Bone marrow (tissue), 2 donors: ENCODE data around the gene SMAD1.
"Not testable (repeated sequence)": the region's sequence is repeated elsewhere in the genome, so short reads cannot be mapped to it uniquely, and the experiment has no call there.

ENCODE experiments used
- DNase-seq, 2 donors: peaks; one replicate each; lab custom pipeline; 2025; lab: John Stamatoyannopoulos, UW

Gene SMAD1

DNA sequence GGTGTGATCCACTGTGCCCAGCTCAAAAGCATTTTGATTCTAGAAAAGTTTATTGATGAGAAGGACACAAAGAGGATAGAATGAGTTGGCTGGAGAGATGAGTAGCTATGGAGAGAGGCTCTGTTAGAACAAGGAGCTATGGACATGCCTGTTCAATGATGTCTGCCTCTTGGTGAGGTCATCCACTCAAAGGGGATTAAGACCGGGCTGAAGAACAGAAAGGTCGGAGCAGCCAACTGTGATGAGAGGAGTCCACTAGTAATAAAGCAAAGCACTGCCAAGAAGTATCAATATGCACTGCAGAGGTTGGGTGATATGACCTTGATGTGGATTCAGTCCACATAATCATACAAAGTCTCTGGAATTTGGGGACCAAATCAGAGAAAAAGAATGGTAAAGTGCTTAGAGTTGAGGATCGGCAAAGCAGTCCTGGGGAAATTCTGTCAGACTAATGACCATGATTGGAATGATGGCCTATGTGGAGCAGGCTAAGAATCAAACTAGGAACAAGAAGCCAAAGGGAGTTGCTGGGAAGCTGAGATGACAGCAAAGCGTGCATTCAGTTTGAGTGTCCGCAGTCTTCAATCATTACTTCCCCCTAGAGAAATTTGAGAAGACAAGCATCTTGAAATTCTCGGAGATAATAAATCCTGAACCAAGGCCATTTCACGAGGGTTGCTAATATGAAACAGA lies 81.8 kb downstream of the SMAD1 start:
- DNase-seq = no peak

DNA sequence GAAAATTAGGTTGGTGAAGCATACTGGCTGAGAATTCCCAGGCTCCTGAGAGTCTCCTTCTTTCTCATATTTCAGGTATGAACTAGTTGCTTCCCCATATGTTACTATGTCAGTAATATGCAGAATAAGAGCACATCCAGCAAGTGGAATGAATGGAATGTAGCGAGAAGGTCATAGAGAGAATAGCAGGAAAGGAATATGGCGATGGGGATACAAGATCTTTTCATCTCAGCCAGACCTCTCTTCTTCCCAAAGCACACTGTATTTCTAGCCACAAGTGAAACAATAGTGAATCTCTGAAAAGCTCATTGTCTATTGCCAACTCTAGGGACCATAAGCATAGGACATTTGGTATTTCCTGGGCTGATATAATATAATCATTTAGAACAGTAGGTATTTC lies 82.9 kb downstream of the SMAD1 start:
- no peak for DNase-seq

GRCh38 chr4:145565328-145565727 lies 83.7 kb downstream of the SMAD1 start:
- DNase-seq = no peak

GRCh38 chr4:145566086-145566708 lies 84.5 kb downstream of the SMAD1 start:
- DNase-seq = no peak

GRCh38 chr4:145566768-145567167 lies 85.1 kb downstream of the SMAD1 start:
- DNase-seq = no peak

GRCh38 chr4:145567516-145567915 lies 85.9 kb downstream of the SMAD1 start:
- DNase-seq = no peak

DNA sequence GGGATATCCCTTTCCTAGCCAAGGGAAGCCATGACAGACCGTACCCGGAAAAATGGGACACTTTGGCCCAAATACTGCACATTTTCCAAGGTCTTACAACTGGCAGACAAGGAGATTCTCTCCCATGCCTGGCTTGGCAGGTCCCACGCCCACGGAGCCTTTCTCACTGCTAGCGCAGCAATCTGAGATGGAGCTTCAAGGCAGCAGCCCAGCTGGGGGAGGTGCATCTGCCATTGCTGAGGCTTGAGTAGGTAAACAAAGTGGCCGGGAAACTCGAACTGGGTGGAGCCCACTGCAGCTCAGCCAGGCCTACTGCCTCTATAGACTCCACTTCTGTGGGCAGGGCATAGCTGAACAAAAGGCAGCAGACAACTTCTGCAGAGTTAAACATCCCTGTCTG lies 92.9 kb downstream of the SMAD1 start:
- not testable (repeated sequence) for DNase-seq

DNA sequence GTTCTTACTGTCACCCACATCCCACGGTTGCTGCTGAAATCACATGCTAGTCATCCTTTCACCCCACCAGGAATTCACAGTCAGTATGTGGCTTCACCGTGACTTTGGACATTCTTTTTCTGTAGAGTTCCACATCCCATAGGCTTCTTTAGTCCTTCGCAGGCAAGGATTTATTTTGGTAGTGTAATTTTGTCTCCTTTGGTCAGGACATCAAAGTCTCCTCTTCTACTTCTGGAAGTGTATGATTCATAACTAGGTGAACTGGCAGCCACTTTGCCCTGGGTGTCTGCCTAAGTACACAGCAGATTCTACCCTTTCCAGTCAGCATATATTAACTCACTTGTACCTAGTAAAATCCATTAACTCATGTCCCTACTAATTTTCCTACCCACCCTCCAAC lies 99.3 kb downstream of the SMAD1 start:
- no peak for DNase-seq

- DNase-seq = no peak
Measured at GRCh38 chr4:145583191-145584055, 101.8 kb downstream of the SMAD1 start.

DNA sequence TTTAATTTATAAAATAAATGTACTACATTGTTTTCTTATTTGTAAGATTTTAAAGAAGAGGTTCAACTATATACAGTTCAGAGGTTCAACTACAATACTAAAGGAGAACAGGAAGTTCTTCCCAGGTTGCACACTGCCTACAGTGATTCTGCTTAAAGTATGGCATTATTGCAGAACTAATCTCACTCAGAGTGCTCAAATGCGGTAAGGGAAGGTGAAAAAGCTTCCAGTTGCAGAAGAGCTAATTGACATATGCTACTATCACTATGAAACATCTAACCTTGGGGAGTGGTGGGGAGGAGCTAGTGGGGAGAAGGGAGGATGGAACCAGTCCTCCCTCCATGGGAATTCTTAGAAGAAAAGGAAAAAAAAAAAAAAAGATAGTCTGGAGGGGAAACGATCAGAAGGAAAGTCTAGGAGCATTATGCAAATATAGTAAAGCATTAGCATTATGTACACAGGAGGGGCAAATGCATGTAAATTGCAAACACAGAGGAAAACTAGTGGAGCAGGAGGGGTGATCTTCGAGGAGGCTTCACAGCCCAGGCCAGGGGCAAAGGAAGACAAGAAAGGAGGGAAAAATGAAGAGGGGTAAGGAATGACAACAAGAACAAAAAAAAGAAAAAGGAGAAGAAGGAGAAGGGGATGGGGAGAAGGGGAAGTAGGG lies 105.6 kb downstream of the SMAD1 start:
- DNase-seq = no peak

- not testable (repeated sequence) for DNase-seq
Measured at GRCh38 chr4:145589381-145589780, 107.7 kb downstream of the SMAD1 start.

DNA sequence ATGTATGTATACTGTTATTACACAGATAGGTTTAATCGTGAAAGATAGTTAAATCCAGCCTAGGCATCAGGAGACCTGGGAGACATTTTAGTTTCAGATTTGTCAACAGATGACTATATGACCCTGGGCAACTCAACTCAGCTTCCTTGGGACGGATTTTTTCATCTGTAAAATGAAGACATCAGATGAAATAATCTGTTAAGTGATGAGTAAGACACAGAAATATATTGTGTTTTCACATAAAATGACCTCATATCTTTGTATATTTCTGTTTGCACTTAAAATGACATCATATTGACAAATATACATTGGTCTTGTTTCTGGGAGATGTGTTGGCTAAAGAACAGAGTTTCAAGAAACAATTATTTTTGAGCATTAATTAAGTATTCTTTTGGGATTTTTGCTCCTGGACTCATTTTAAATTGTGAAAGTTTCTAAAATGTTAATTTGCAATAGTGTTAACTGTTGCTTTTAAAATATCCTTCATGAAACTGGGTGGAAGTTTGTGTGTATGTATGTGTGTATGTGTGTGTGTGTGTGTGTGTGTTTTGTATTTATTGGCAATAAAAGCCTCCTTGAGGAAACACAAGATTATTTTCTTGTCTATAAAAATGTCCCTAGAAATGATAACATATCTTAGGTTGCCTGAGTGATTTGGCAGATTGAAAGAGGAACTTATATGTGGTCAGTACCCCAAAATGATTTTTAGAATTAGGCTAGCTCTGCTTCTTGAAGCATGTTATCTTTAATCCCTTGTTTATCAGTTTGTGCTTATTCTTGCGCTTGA lies 108.5 kb downstream of the SMAD1 start:
- DNase-seq = no peak

- no peak for DNase-seq
Measured at GRCh38 chr4:145602129-145602760, 120.6 kb downstream of the SMAD1 start.

GRCh38 chr4:145605941-145606340 lies 124.3 kb downstream of the SMAD1 start:
- no peak for DNase-seq
